Hepatocyte (in vitro differentiated cells): ENCODE measurements around the gene OVOL1. TPM values are rescaled to one million over a fixed set of nuclear protein-coding genes. Genes with fewer than 3 reads are reported as not detected.
A peak's percentile ranks its signal among the peaks of the same experiment; 100 is the strongest.

Experiments
- DNase-seq: peaks from one replicate; pipeline ENCODE4 v3.0.0-alpha.2; 2016; ENCODE audit warnings: low spot score
- H2AFZ ChIP-seq: fragments of 200-600 bp; sonication (generic); 2 replicates; pipeline ENCODE4 v1.6.0; 2016; ENCODE audit warnings: antibody characterized with exemption, mild to moderate bottlenecking
- H3K27ac ChIP-seq: fragments of 200-600 bp; sonication (generic); 2 replicates; pipeline ENCODE4 v1.5.1; 2016; ENCODE audit warnings: mild to moderate bottlenecking
- H3K27me3 ChIP-seq: fragments of 200-600 bp; sonication (generic); 2 replicates; pipeline ENCODE4 v1.6.1; 2016
- H3K36me3 ChIP-seq: fragments of 200-600 bp; sonication (generic); replicated peaks from 2 replicates; pipeline ENCODE4 v1.5.1; 2016; ENCODE audit warnings: low read depth; ENCODE audit not compliant: insufficient read depth
- H3K4me1 ChIP-seq: fragments of 200-600 bp; sonication (generic); 2 replicates; pipeline ENCODE4 v1.5.1; 2016; ENCODE audit warnings: mild to moderate bottlenecking, moderate library complexity; ENCODE audit not compliant: insufficient read depth
- H3K4me2 ChIP-seq: fragments of 200-600 bp; sonication (generic); 2 replicates; pipeline ENCODE4 v1.6.0; 2016
- H3K4me3 ChIP-seq: fragments of 200-600 bp; sonication (generic); 2 replicates; pipeline ENCODE4 v1.5.1; 2016; ENCODE audit warnings: mild to moderate bottlenecking
- H3K79me2 ChIP-seq: fragments of 200-600 bp; sonication (generic); 2 replicates; pipeline ENCODE4 v1.6.0; 2017; ENCODE audit warnings: mild to moderate bottlenecking
- H3K9me2 ChIP-seq: fragments of 200-600 bp; sonication (generic); replicated peaks from 2 replicates; pipeline ENCODE4 v1.6.0; 2017; ENCODE audit warnings: mild to moderate bottlenecking; ENCODE audit not compliant: insufficient read depth
- H3K9me3 ChIP-seq: fragments of 200-600 bp; sonication (generic); 2 replicates; pipeline ENCODE4 v1.5.1; 2016; ENCODE audit warnings: low read depth, mild to moderate bottlenecking
- H4K20me1 ChIP-seq: fragments of 200-600 bp; sonication (generic); 2 replicates; pipeline ENCODE4 v1.6.0; 2016; ENCODE audit warnings: mild to moderate bottlenecking; ENCODE audit not compliant: insufficient read depth, poor library complexity, severe bottlenecking
- EZH2 ChIP-seq: fragments of 200-600 bp; sonication (generic); IDR thresholded peaks from 2 replicates; pipeline ENCODE4 v1.6.1; 2016; ENCODE audit warnings: antibody characterized with exemption, mild to moderate bottlenecking, borderline replicate concordance
- EZH2phosphoT487 ChIP-seq: fragments of 200-600 bp; sonication (generic); IDR thresholded peaks from one replicate; pipeline ENCODE4 v1.6.1; 2018; ENCODE audit warnings: antibody characterized with exemption, mild to moderate bottlenecking, low read depth, moderate library complexity; ENCODE audit not compliant: unreplicated experiment, severe bottlenecking
- WGBS: methylation state at CpG from one replicate; pipeline ENCODE4 v1.1.6; 2016; ENCODE audit warnings: low lambda C conversion rate; ENCODE audit errors: missing lambda C conversion rate; 5-methylcytosine and 5-hydroxymethylcytosine counted together
- polyA plus RNA-seq: library from polyadenylated mRNA; unstranded; fragments of >200 nt; fragmentation: Nextera tagmentation; extraction: Ambion mirVana; gene quantifications from 2 replicates; pipeline ENCODE4 v1.2.1, GENCODE V29; 2016
- total RNA-seq: library from RNA; depleted of rRNA; stranded (reverse); fragments of >200 nt; gene quantifications from 2 replicates; pipeline ENCODE4 v1.2.3, GENCODE V29; 2014
- TF ChIP-seq, protein P1 (sequence below): fragments of 200-600 bp; sonication (generic); IDR thresholded peaks from 2 replicates; pipeline ENCODE4 v1.5.1; 2016; ENCODE audit warnings: antibody characterized with exemption, mild to moderate bottlenecking; ENCODE audit not compliant: poor library complexity

OVOL1 gene
- total and polyA plus RNA-seq, 2 experiments from 2014 or later: 20.6 to 26.3 TPM

GRCh38 chr11:65791719-65792213, 4.9 kb downstream of the OVOL1 start:
- TF ChIP-seq, protein P1, sequence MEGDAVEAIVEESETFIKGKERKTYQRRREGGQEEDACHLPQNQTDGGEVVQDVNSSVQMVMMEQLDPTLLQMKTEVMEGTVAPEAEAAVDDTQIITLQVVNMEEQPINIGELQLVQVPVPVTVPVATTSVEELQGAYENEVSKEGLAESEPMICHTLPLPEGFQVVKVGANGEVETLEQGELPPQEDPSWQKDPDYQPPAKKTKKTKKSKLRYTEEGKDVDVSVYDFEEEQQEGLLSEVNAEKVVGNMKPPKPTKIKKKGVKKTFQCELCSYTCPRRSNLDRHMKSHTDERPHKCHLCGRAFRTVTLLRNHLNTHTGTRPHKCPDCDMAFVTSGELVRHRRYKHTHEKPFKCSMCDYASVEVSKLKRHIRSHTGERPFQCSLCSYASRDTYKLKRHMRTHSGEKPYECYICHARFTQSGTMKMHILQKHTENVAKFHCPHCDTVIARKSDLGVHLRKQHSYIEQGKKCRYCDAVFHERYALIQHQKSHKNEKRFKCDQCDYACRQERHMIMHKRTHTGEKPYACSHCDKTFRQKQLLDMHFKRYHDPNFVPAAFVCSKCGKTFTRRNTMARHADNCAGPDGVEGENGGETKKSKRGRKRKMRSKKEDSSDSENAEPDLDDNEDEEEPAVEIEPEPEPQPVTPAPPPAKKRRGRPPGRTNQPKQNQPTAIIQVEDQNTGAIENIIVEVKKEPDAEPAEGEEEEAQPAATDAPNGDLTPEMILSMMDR: no peak
- no peak for TF ChIP-seq EZH2phosphoT487
- no peak for TF ChIP-seq EZH2
- Histone ChIP-seq H3K36me3 (no peaks in the 10 kb centered on the region), H2AFZ (no peak overlapping the region), H3K27ac (no peak overlapping the region), H3K4me3 (no peak overlapping the region), H3K9me2 (no peaks in the 10 kb centered on the region), H4K20me1 (peaks cover 26% of the 10 kb centered on the region), H3K4me2 (no peak overlapping the region), H3K79me2 (peaks cover 59% of the 10 kb centered on the region), H3K9me3 (no peaks in the 10 kb centered on the region), H3K27me3 (peaks cover 13% of the 10 kb centered on the region), H3K4me1 (peaks cover 22% of the 10 kb centered on the region)
- no peak for DNase-seq
- 89% methylated on average over 13 of the region's 13 CpGs for WGBS

- H3K4me3 ChIP-seq: no peak overlapping the region
Measured at GRCh38 chr11:65792456-65792855, 5.6 kb downstream of the OVOL1 start.

GRCh38 chr11:65793144-65793581, 6.3 kb downstream of the OVOL1 start:
- no peak overlapping the region for H3K4me2 ChIP-seq
- H3K27me3 ChIP-seq: peaks cover 4% of the 10 kb centered on the region
- H3K27ac ChIP-seq: no peak overlapping the region
- H3K9me3 ChIP-seq: no peaks in the 10 kb centered on the region
- 84% methylated on average over 16 of the region's 16 CpGs for WGBS
- no peak overlapping the region for H2AFZ ChIP-seq
- no peak overlapping the region for H3K4me3 ChIP-seq
- H3K4me1 ChIP-seq: peaks cover 23% of the 10 kb centered on the region
- TF ChIP-seq, protein P1: no peak
- no peak for TF ChIP-seq EZH2
- no peaks in the 10 kb centered on the region for H3K36me3 ChIP-seq
- DNase-seq: peak; percentile 10
- peaks cover 53% of the 10 kb centered on the region for H3K79me2 ChIP-seq
- H4K20me1 ChIP-seq: peaks cover 26% of the 10 kb centered on the region
- H3K9me2 ChIP-seq: no peaks in the 10 kb centered on the region

More at GRCh38 chr11:65792456-65792855, 5.6 kb downstream of the OVOL1 start:
- Histone ChIP-seq H3K27ac (no peak overlapping the region), H4K20me1 (peaks cover 26% of the 10 kb centered on the region), H3K27me3 (peaks cover 10% of the 10 kb centered on the region), H3K4me2 (no peak overlapping the region), H3K4me1 (peaks cover 29% of the 10 kb centered on the region), H2AFZ (no peak overlapping the region), H3K9me2 (no peaks in the 10 kb centered on the region), H3K36me3 (no peaks in the 10 kb centered on the region), H3K9me3 (no peaks in the 10 kb centered on the region), H3K79me2 (peaks cover 59% of the 10 kb centered on the region)
- 85% methylated on average over 16 of the region's 16 CpGs for WGBS
- TF ChIP-seq, protein P1: no peak
- TF ChIP-seq EZH2phosphoT487 (no peak), EZH2 (no peak)
- DNase-seq: peak; percentile 13
